OCI-LY7 (cell line): ENCODE data around the gene PLXNA4. TPM values are rescaled to one million over a fixed set of nuclear protein-coding genes. Genes with fewer than 3 reads are reported as not detected.

Experiments
- BruUV-seq: library from RNA; stranded (reverse); fragments of 400-500 nt; replicated peaks from 2 replicates; lab custom pipeline; 2021; lab: Mats Ljungman, UMichigan
- CTCF ChIA-PET: fragments of 300-600 bp; sonication (Branson Sonifier 250); formaldehyde crosslinking; loops from one replicate; lab custom pipeline; 2022; ENCODE audit warnings: antibody characterized with exemption; ENCODE audit not compliant: unreplicated experiment; lab: Charles Lee
- POLR2A ChIA-PET: fragments of 300-600 bp; sonication (Branson Sonifier 250); formaldehyde crosslinking; loops from one replicate; lab custom pipeline; 2022; ENCODE audit warnings: antibody characterized with exemption; lab: Charles Lee
- DNase-seq: peaks from one replicate; pipeline ENCODE4 v3.0.0-alpha.2; 2015; ENCODE audit warnings: low spot score
- H2AFZ ChIP-seq: fragments of 200-600 bp; sonication (generic), shearing (Covaris generic); 2 replicates; pipeline ENCODE4 v1.6.1; 2014; ENCODE audit warnings: mild to moderate bottlenecking, antibody characterized with exemption, low read length, moderate library complexity
- H3K27ac ChIP-seq: fragments of 200-600 bp; sonication (generic); 2 replicates; pipeline ENCODE4 v1.5.1; 2014; ENCODE audit warnings: mixed run types, low read depth, mild to moderate bottlenecking, moderate library complexity, low read length, inconsistent platforms; ENCODE audit not compliant: poor library complexity, severe bottlenecking
- H3K36me3 ChIP-seq: fragments of 200-600 bp; sonication (generic); 2 replicates; pipeline ENCODE4 v1.6.1; 2014; ENCODE audit warnings: mild to moderate bottlenecking, antibody characterized with exemption, low read length, moderate library complexity, mixed read lengths; ENCODE audit not compliant: insufficient read depth
- H3K4me1 ChIP-seq: fragments of 200-600 bp; sonication (generic); 2 replicates; pipeline ENCODE4 v1.5.1; 2014; ENCODE audit warnings: mild to moderate bottlenecking, low read length; ENCODE audit not compliant: insufficient read depth, poor library complexity, severe bottlenecking
- H3K4me2 ChIP-seq: fragments of 200-600 bp; sonication (generic); 2 replicates; pipeline ENCODE4 v1.6.1; 2014; ENCODE audit warnings: mild to moderate bottlenecking, low read length
- H3K4me3 ChIP-seq: fragments of 200-600 bp; sonication (generic); 2 replicates; pipeline ENCODE4 v1.5.1; 2014; ENCODE audit warnings: mild to moderate bottlenecking, low read depth, low read length; ENCODE audit not compliant: poor library complexity, severe bottlenecking
- H3K79me2 ChIP-seq: fragments of 200-600 bp; sonication (generic); 2 replicates; pipeline ENCODE4 v1.6.1; 2016; ENCODE audit warnings: low read depth, mild to moderate bottlenecking, low read length, moderate library complexity, mixed read lengths; ENCODE audit not compliant: insufficient read depth
- H3K9me2 ChIP-seq: fragments of 200-600 bp; sonication (generic); 2 replicates; pipeline ENCODE4 v1.6.1; 2016; ENCODE audit warnings: mild to moderate bottlenecking, low read length, mixed read lengths; ENCODE audit not compliant: insufficient read depth
- H3K9me3 ChIP-seq: fragments of 200-600 bp; sonication (generic); 2 replicates; pipeline ENCODE4 v1.6.1; 2014; ENCODE audit warnings: mild to moderate bottlenecking, mixed run types, low read length, mixed read lengths
- H4K20me1 ChIP-seq: fragments of 200-600 bp; sonication (generic); 2 replicates; pipeline ENCODE4 v1.6.1; 2014; ENCODE audit warnings: mild to moderate bottlenecking, antibody characterized with exemption, low read length, moderate library complexity, mixed read lengths; ENCODE audit not compliant: insufficient read depth
- EZH2phosphoT487 ChIP-seq: fragments of 200-600 bp; sonication (generic); IDR thresholded peaks from 2 replicates; pipeline ENCODE4 v1.6.1; 2018; ENCODE audit warnings: low read depth, borderline replicate concordance, mild to moderate bottlenecking, mixed run types, antibody characterized with exemption, low read length, moderate library complexity, mixed read lengths
- intact Hi-C: fragments of 100-400 bp; cut with micrococcal nuclease; formaldehyde crosslinking; loops from one replicate; pipeline ENCODE4 v1.10.0; 2022; ENCODE audit not compliant: unreplicated experiment
- total RNA-seq, 2 experiments: library from RNA; depleted of rRNA in 1 of 2; stranded (reverse); fragments of >200 nt in 1 of 2; shearing (Covaris generic) in 1 of 2; gene quantifications; 2 replicates each; pipeline ENCODE4 v1.2.3, GENCODE V29; 2014 to 2022
- TF ChIP-seq, protein P1 (sequence below): fragments of 200-600 bp; sonication (generic); conservative IDR thresholded peaks from 2 replicates; pipeline ENCODE4 v1.5.1; 2014; ENCODE audit warnings: mild to moderate bottlenecking, antibody characterized with exemption, low read length, moderate library complexity, mixed read lengths

PLXNA4 gene
- total RNA-seq, 2 experiments from 2014 or later, result not detected

- Histone ChIP-seq H3K27ac (no peak overlapping the region), H3K79me2 (no peaks in the 10 kb centered on the region), H3K9me3 (no peaks in the 10 kb centered on the region), H3K4me2 (no peak overlapping the region), H3K4me1 (no peaks in the 10 kb centered on the region), H3K4me3 (no peak overlapping the region), H3K9me2 (no peaks in the 10 kb centered on the region), H4K20me1 (no peaks in the 10 kb centered on the region), H2AFZ (no peak overlapping the region), H3K36me3 (no peaks in the 10 kb centered on the region)
- ChIA-PET CTCF (no interaction called here), POLR2A (no interaction called here)
- TF ChIP-seq EZH2phosphoT487, result no peak
- TF ChIP-seq, protein P1, sequence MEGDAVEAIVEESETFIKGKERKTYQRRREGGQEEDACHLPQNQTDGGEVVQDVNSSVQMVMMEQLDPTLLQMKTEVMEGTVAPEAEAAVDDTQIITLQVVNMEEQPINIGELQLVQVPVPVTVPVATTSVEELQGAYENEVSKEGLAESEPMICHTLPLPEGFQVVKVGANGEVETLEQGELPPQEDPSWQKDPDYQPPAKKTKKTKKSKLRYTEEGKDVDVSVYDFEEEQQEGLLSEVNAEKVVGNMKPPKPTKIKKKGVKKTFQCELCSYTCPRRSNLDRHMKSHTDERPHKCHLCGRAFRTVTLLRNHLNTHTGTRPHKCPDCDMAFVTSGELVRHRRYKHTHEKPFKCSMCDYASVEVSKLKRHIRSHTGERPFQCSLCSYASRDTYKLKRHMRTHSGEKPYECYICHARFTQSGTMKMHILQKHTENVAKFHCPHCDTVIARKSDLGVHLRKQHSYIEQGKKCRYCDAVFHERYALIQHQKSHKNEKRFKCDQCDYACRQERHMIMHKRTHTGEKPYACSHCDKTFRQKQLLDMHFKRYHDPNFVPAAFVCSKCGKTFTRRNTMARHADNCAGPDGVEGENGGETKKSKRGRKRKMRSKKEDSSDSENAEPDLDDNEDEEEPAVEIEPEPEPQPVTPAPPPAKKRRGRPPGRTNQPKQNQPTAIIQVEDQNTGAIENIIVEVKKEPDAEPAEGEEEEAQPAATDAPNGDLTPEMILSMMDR, result no peak
- no TSS peak for BruUV-seq
- no peak for DNase-seq
- intact Hi-C loops, result no loop called here
Measured at GRCh38 chr7:132075515-132075914, 500.8 kb downstream of the PLXNA4 start.

DNA sequence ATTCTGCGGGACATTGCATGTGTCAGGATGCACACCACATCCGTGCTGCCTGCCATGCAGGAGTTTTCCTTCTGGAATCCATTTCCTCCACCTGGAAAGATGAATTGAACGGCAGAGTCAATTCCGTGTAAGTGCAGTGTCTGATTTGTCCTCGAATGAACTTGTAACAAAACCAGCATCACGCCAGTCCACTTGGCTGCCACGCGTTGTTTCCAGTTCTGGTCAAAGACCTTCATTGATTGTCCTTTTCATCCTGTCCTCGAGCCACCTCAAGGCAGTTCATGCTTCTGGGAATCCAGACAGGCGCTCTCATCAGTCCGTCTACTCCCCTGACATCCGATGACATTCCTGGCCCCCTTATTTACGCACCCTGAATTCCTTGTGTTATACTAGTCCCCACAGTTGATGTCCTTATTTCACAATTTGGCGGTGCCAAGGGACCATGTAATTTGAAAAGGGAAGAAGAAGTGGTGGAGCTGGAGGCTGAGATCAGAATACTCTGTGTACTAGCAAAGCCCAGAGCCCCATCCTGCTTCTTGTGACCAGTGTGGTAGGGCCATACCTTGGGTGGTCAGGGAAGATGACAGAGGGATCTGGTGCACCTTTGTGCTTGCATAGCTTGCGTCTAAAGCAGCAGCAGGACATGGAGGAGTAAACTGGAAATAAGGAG is 502.2 kb downstream of the PLXNA4 start:
- POLR2A ChIA-PET, result no interaction called here

More for the DNA sequence above, 502.2 kb downstream of the PLXNA4 start:
- BruUV-seq, result no TSS peak
- TF ChIP-seq, protein P1, result no peak
- TF ChIP-seq EZH2phosphoT487, result no peak
- DNase-seq, result no peak
- Histone ChIP-seq H3K9me3 (no peaks in the 10 kb centered on the region), H3K27ac (no peak overlapping the region), H3K79me2 (no peaks in the 10 kb centered on the region), H3K4me3 (no peak overlapping the region), H3K4me2 (no peak overlapping the region), H4K20me1 (no peaks in the 10 kb centered on the region), H3K36me3 (no peaks in the 10 kb centered on the region), H2AFZ (no peak overlapping the region), H3K4me1 (no peaks in the 10 kb centered on the region), H3K9me2 (no peaks in the 10 kb centered on the region)
- intact Hi-C loops, result no loop called here
- CTCF ChIA-PET, result no interaction called here
